Sigmoid colon (tissue), 4 donors: ENCODE data around the gene ERVMER34-1.

Experiments
- CTCF ChIP-seq, 4 experiments: fragments of 450-650 bp in 3 of 4; fragments of 200-600 bp in 1 of 4; IDR thresholded peaks; one replicate each; pipeline ENCODE4 v1.5.1; 2016 to 2019; ENCODE audit warnings: antibody characterized with exemption in 4 of 4, mild to moderate bottlenecking in 3 of 4, moderate library complexity in 2 of 4
- EP300 ChIP-seq, 4 donors: sonication (generic); formaldehyde crosslinking; IDR thresholded peaks; one replicate each; pipeline ENCODE4 v1.6.1; 2017; ENCODE audit warnings: antibody characterized with exemption in 4 of 4

GRCh38 chr4:52712251-52713130 lies 38.7 kb downstream of the ERVMER34-1 start:
- TF ChIP-seq EP300 (IDR thresholded peaks at IDR 0.05) = peak in 1 of 4 donors; percentile 21
- TF ChIP-seq CTCF (IDR thresholded peaks at IDR 0.05) = no peak
